ENCODE results near the gene GPS1. TPM values are rescaled to one million over a fixed set of nuclear protein-coding genes. Genes with fewer than 3 reads are reported as not detected.
A peak's percentile ranks its signal among the peaks of the same experiment; 100 is the strongest.

Gene GPS1
- total and polyA plus RNA-seq, 9 of the 15 experiments (the other 6 are each of a cell fraction or from before 2014, with no cell fraction given) = 3.1 to 167 (median 69.9) TPM

GRCh38 chr17:82098939-82099763 is 47.5 kb downstream of the GPS1 start (continued):
- TF ChIP-seq TSHZ1 (CRISPR knock-in tag; IDR thresholded peaks at IDR 0.05) = no peak
- 0 out of 2 replicates have a peak, but pooled peaks have one; percentile 32 for TF ChIP-seq FOXP4 (CRISPR knock-in tag; IDR thresholded peaks at IDR 0.05; ENCODE audit: borderline replicate concordance)
- peak in 1 of 2 experiments; percentile 75 for TF ChIP-seq E2F6 (IDR thresholded peaks at IDR 0.05; ENCODE audit: borderline replicate concordance in 1 of 2, extremely low read depth in 1 of 2, insufficient read depth in 1 of 2, insufficient read length in 1 of 2, low read depth in 1 of 2, low read length in 1 of 2, poor library complexity in 1 of 2, severe bottlenecking in 1 of 2)
- peak; percentile 19; the same call in 1 of the 2 replicates for TF ChIP-seq IRF1 (CRISPR knock-in tag; IDR thresholded peaks at IDR 0.05; ENCODE audit: borderline replicate concordance)
- peak in 1 of 2 experiments; percentile 14; a peak in 1 of 4 replicates for TF ChIP-seq FOXA3 (CRISPR knock-in tag; conservative IDR thresholded peaks at IDR 0.05 in 1 of 2, IDR thresholded peaks at IDR 0.05 in 1 of 2)
- no peak for TF ChIP-seq ETS2 (tag; IDR thresholded peaks at IDR 0.05; ENCODE audit: borderline replicate concordance, poor library complexity, severe bottlenecking)
- TF ChIP-seq ZBED1 (IDR thresholded peaks at IDR 0.05) = no peak
- TF ChIP-seq ID3 (CRISPR knock-in tag; IDR thresholded peaks at IDR 0.05) = no peak
- TF ChIP-seq ID3 (tag; IDR thresholded peaks at IDR 0.05) = 0 out of 2 replicates have a peak, but pooled peaks have one; percentile 57
- TF ChIP-seq MTA2 (IDR thresholded peaks at IDR 0.05; ENCODE audit: low read depth) = no peak
- TF ChIP-seq ZBTB1 (CRISPR knock-in tag; IDR thresholded peaks at IDR 0.05; ENCODE audit: borderline replicate concordance, low read depth) = peak; percentile 83; the same call in 1 of the 2 replicates
- TF ChIP-seq TEAD4 (IDR thresholded peaks at IDR 0.05; ENCODE audit: low read length) = no peak
- no peak for TF ChIP-seq TEAD4 (CRISPR knock-in tag; IDR thresholded peaks at IDR 0.05; ENCODE audit: borderline replicate concordance)
- TF ChIP-seq RBM25 (IDR thresholded peaks at IDR 0.05; ENCODE audit: low read depth, low read length, severe bottlenecking) = no peak
- TF ChIP-seq KLF13 (tag; IDR thresholded peaks at IDR 0.05; ENCODE audit: borderline replicate concordance, low read depth) = peak; percentile 78
- no peak for TF ChIP-seq JUN (IDR thresholded peaks at IDR 0.05; ENCODE audit: borderline replicate concordance, low read depth, low read length)
- 0 out of 2 replicates have a peak, but pooled peaks have one; percentile 18 for TF ChIP-seq JUN (CRISPR knock-in tag; IDR thresholded peaks at IDR 0.05; ENCODE audit: borderline replicate concordance)

All from K562 (cell line).